Testis (tissue), 3 donors: ENCODE results near the gene GPHN. TPM values are rescaled to one million over a fixed set of nuclear protein-coding genes. Genes with fewer than 3 reads are reported as not detected.
A peak's percentile ranks its signal among the peaks of the same experiment; 100 is the strongest.

Experiments used
- DNase-seq: peaks from one replicate; pipeline ENCODE4 v3.0.0-alpha.2; 2019
- H3K27ac ChIP-seq, 2 donors: fragments of 200-600 bp; sonication (generic); one replicate each; pipeline ENCODE4 v1.5.1; 2019
- H3K27me3 ChIP-seq: fragments of 200-600 bp; sonication (generic); one replicate; pipeline ENCODE4 v1.5.1; 2019
- H3K36me3 ChIP-seq: fragments of 200-600 bp; sonication (generic); one replicate; pipeline ENCODE4 v1.5.1; 2017; ENCODE audit warnings: low read depth; ENCODE audit errors: missing control alignments
- H3K4me1 ChIP-seq: fragments of 200-600 bp; sonication (generic); one replicate; pipeline ENCODE4 v1.5.1; 2019
- H3K4me3 ChIP-seq, 2 donors: fragments of 200-600 bp; sonication (generic); one replicate each; pipeline ENCODE4 v1.5.1; 2017 to 2019
- H3K9me3 ChIP-seq: fragments of 200-600 bp; sonication (generic); one replicate; pipeline ENCODE4 v1.5.1; 2017
- CTCF ChIP-seq, 3 experiments: fragments of 450-650 bp in 2 of 3; fragments of 200-600 bp in 1 of 3; sonication (generic) in 1 of 3; IDR thresholded peaks; one replicate each; pipeline ENCODE4 v1.5.1; 2016 to 2019; ENCODE audit warnings: antibody characterized with exemption in 3 of 3, mild to moderate bottlenecking in 2 of 3, moderate library complexity in 1 of 3
- POLR2A ChIP-seq: fragments of 450-650 bp; IDR thresholded peaks from one replicate; pipeline ENCODE4 v1.6.1; 2017; ENCODE audit warnings: antibody characterized with exemption, mild to moderate bottlenecking, moderate library complexity
- WGBS, 2 donors: methylation state at CpG; one replicate each; pipeline ENCODE4 v1.1.5; 2018; 5-methylcytosine and 5-hydroxymethylcytosine counted together
- intact Hi-C: fragments of 100-400 bp; cut with DNase I; formaldehyde crosslinking; loops from one replicate; pipeline ENCODE4 v1.15.1; 2023; ENCODE audit warnings: low total_unique reads
- polyA plus RNA-seq: library from polyadenylated mRNA; stranded (reverse); fragments of 350-450 nt; fragmentation: Illumina TruSeq; extraction: RNeasy Lipid Tissue Mini Kit (QIAGEN cat#74804); gene quantifications from one replicate; pipeline ENCODE4 v1.2.3, GENCODE V29; 2014; ENCODE audit warnings: low read depth, low replicate concordance; ENCODE audit not compliant: insufficient read depth
- total RNA-seq, 2 donors: library from RNA; depleted of rRNA; stranded (reverse); fragments of >200 nt; gene quantifications; one replicate each; pipeline ENCODE4 v1.2.3, GENCODE V29; 2016

GPHN gene
- total and polyA plus RNA-seq, 3 donors from 2014 or later, result 14.2 to 26.5 (median 25.4) TPM

- no peaks in the 10 kb centered on the region for H3K27me3 ChIP-seq
- no peak overlapping the region for H3K4me3 ChIP-seq
- no peaks in the 10 kb centered on the region for H3K36me3 ChIP-seq
- no peak for TF ChIP-seq POLR2A
- TF ChIP-seq CTCF (IDR thresholded peaks at IDR 0.05), result no peak
- H3K9me3 ChIP-seq, result no peaks in the 10 kb centered on the region
- no peak for DNase-seq
- H3K4me1 ChIP-seq, result no peaks in the 10 kb centered on the region
- H3K27ac ChIP-seq, result no peak overlapping the region
- intact Hi-C loops, result no loop called here
- WGBS, 2 donors, result 92 to 94% methylated on average over 2 of the region's 2 CpGs
Observed at GRCh38 chr14:66613344-66613743, 105.4 kb downstream of the GPHN start.

- no peaks in the 10 kb centered on the region for H3K36me3 ChIP-seq
- no peak overlapping the region for H3K4me3 ChIP-seq
- H3K27ac ChIP-seq, result no peak overlapping the region
- no peaks in the 10 kb centered on the region for H3K9me3 ChIP-seq
- WGBS, 2 donors, result 91 to 93% methylated on average over 2 of the region's 2 CpGs
- no peak for DNase-seq
- no peaks in the 10 kb centered on the region for H3K27me3 ChIP-seq
- no peaks in the 10 kb centered on the region for H3K4me1 ChIP-seq
- no peak for TF ChIP-seq CTCF (IDR thresholded peaks at IDR 0.05)
- TF ChIP-seq POLR2A, result no peak
- intact Hi-C loops, result no loop called here
Observed at GRCh38 chr14:66619952-66620351, 112.0 kb downstream of the GPHN start.

- no peak overlapping the region for H3K4me3 ChIP-seq
- H3K27ac ChIP-seq, result no peak overlapping the region
- no peaks in the 10 kb centered on the region for H3K9me3 ChIP-seq
- TF ChIP-seq CTCF (IDR thresholded peaks at IDR 0.05) (no peak), POLR2A (no peak)
- intact Hi-C loops, result no loop called here
- no peaks in the 10 kb centered on the region for H3K36me3 ChIP-seq
- DNase-seq, result no peak
- WGBS, 2 donors, result 55 to 71% methylated on average over 4 of the region's 4 CpGs
- H3K4me1 ChIP-seq, result no peaks in the 10 kb centered on the region
- H3K27me3 ChIP-seq, result no peaks in the 10 kb centered on the region
Observed at GRCh38 chr14:66623838-66624237, 115.9 kb downstream of the GPHN start.

GRCh38 chr14:66624336-66624937, 116.5 kb downstream of the GPHN start:
- no peaks in the 10 kb centered on the region for H3K36me3 ChIP-seq
- TF ChIP-seq POLR2A (no peak), CTCF (IDR thresholded peaks at IDR 0.05) (peak in 2 of 3 experiments; percentile 25 to 53)
- 15 to 18% methylated on average over 1 of the region's 1 CpG for WGBS, 2 donors
- intact Hi-C loops, result no loop called here
- H3K27ac ChIP-seq, result no peak overlapping the region
- no peaks in the 10 kb centered on the region for H3K4me1 ChIP-seq
- no peak overlapping the region for H3K4me3 ChIP-seq
- no peaks in the 10 kb centered on the region for H3K27me3 ChIP-seq
- DNase-seq, result peak; percentile 71
- no peaks in the 10 kb centered on the region for H3K9me3 ChIP-seq

- intact Hi-C loops, result no loop called here
- Histone ChIP-seq H3K36me3 (no peaks in the 10 kb centered on the region), H3K27me3 (no peaks in the 10 kb centered on the region), H3K4me3 (no peak overlapping the region), H3K9me3 (no peaks in the 10 kb centered on the region), H3K27ac (no peak overlapping the region), H3K4me1 (no peaks in the 10 kb centered on the region)
- TF ChIP-seq POLR2A (no peak), CTCF (IDR thresholded peaks at IDR 0.05) (no peak)
- no peak for DNase-seq
Observed at GRCh38 chr14:66628636-66629035, 120.7 kb downstream of the GPHN start.
